ENCODE results near the gene TUBB.

DNA sequence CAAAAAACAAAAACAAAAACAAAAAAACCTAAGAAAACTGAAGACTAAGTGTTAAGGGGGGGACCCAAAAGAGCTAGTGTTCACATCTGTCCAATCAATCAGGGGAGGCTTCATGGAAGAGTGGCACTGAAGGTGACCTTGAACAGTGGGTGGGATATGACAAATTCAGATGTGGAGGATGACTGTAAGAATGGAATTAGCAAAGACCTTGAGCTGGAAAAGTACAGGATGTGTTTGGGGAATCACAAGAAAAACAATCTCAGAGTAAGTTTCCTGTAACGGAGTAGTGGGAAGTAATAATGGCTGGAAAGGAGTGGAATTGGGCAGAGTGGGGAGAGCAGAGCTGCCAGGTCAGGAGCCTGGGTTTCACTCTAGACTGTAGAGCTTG lies 27.1 kb downstream of the TUBB start:
- TF ChIP-seq, protein P1, sequence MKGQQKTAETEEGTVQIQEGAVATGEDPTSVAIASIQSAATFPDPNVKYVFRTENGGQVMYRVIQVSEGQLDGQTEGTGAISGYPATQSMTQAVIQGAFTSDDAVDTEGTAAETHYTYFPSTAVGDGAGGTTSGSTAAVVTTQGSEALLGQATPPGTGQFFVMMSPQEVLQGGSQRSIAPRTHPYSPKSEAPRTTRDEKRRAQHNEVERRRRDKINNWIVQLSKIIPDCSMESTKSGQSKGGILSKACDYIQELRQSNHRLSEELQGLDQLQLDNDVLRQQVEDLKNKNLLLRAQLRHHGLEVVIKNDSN (IDR thresholded peaks at IDR 0.05): no peak
- no peak for TF ChIP-seq RAD21 (IDR thresholded peaks at IDR 0.05; ENCODE audit: low read depth)
- TF ChIP-seq CEBPB (IDR thresholded peaks at IDR 0.05): no peak
- TF ChIP-seq TCF12 (IDR thresholded peaks at IDR 0.05; ENCODE audit: low read depth): no peak
